Putamen (tissue), 1 donor: Measurements from ENCODE around the gene BNC2.
"Not testable (repeated sequence)": the region's sequence is repeated elsewhere in the genome, so short reads cannot be mapped to it uniquely, and the experiment has no call there.

Experiments
- DNase-seq: peaks from one replicate; pipeline ENCODE4 v3.0.0-alpha.2; 2016; ENCODE audit warnings: low spot score

The BNC2 gene

DNA sequence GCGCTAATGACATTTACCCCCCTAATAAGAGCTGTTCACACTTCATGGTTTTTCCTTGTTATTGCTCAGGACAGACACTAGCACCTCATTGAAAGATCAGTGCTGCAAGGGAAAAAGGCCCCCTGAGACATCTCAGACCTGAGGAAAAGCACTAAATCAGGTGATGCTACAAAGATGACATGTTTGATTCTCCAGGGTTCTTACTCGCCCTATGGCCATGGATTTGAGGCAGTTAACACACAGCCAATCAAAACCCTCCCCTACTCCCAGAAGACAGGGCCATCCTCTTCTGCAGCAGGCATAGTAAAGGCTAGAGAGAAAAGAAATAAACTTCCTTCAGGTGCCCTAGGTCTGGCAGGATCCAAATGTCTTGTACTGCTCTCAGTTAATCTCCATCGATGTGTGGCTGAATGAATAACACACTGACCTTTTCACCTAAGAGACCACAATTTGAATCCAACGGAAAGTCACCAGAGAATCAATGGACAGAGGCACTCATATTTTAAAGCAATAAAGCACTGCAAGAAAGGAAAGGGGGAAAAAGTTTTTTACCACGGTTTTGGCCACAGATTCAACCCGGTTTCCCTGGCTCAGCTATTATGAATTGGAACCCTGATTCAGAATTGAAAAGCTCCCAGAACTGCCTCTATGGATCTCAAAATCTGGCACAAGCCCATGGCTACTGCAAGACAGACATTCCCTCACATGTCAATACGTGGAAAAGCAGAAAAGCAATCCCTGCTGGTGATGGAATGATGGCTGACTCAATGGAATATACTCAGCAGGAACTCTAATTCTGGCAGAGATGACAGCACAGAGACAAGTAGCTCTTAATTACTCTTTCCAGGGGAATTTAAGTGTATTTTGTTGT lies 329.5 kb downstream of the BNC2 start:
- no peak for DNase-seq

DNA sequence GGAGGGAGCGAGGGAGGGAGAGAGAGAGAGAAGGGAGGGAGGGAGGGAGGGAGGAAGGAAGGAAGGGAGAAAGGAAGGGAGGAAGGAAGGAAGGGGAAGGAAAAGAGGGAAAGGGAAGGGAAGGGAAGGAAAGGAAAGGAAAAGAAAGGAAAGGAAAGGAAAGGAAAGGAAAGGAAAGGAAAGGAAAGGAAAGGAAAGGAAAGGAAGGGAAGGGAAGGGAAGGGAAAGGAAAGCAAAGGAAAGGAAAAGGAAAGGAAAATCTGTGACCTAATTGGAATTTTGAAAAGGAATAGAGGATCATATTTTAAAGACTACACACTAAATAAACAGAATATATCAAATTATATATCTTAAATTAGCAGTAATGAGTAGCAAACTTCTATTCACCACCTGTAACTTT lies 330.8 kb downstream of the BNC2 start:
- DNase-seq: not testable (repeated sequence)

DNA sequence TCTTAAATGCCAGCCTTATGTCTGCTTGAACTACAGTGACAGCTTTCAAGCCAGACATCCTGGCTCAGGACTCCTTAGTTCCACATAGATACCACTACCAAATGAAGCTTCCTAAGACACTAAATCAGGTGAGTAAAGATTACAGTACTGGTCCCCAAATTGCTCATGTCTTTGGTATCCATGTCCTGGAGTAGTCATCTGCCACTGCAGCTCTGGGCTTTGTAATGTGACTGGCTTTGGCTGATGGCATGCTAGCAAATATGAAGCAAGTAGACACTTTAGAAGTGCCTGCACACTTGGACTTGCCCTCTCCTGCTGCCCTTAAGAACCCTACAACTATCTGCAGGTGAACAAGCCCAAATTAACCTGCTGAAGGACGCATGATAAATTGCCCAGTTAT lies 334.9 kb downstream of the BNC2 start:
- DNase-seq: no peak

- no peak for DNase-seq
These were observed 337.6 kb downstream of the BNC2 start for GRCh38 chr9:16532681-16533450.

- DNase-seq: no peak
These were observed 338.2 kb downstream of the BNC2 start for GRCh38 chr9:16532272-16532671.

DNA sequence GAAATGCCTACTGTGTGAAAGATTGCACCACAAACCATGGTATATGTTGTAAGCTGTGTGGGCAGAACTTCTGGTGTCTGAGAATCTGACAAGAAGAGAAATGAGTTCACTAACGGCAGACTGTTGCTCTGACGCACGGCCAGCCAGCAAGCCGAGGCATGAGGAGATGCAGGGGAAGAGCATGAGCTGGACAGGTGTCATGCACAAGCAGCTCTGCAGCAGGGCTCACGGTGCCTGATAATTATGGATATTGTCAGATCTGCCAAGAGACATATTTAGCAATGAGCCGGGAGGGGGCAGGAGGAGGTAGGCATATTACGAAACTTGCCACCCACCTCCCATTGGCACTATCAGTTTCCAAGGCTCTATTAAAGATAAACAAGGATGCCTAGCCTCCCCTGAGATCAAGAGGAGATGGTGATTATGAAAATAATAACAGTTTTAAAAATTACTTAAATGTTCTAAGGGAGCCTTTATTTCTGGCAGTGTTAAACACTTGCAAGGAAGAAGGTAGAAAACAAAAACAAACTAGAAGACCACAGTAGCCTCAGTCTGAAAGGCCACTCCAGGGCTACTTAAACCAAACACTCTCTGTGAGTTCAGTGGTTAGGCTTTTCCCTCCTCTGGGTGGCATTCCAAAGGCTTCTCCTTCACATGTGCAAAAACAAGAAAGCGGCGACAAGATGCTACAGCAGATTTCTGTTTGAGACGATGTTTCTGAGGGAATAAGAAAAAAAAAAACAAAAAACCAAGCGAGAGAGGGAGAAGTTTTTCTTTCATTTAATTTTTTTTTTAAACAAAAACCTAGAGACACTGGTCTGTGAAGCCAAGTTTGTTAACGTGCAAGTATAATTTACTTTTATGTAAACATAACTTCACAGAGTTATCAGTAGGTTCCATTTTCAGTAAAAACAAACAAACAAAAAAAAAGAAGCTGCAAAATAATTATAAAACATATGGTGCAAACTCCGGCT lies 339.5 kb downstream of the BNC2 start:
- DNase-seq: no peak

DNA sequence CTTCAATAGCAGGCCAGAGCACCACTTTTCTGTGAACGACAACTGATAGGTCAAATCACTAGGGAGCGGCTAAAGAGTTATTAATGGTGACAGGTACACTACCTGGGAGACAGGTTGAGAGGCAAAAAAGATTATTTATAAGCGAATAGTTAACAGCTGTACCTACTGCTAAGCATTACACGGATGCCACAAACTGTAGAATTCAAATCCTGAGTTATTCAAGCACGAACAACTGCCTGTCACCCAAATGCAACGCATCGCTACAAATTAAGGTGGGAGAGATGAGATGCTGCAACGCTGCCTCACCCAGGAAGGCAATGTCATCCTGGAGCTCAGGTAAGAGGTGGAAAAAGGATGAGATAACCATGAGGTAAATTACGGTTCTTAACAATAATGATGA lies 342.9 kb downstream of the BNC2 start:
- DNase-seq: no peak

GRCh38 chr9:16526380-16526779 lies 344.1 kb downstream of the BNC2 start:
- no peak for DNase-seq

GRCh38 chr9:16524823-16525222 lies 345.6 kb downstream of the BNC2 start:
- DNase-seq: no peak

DNA sequence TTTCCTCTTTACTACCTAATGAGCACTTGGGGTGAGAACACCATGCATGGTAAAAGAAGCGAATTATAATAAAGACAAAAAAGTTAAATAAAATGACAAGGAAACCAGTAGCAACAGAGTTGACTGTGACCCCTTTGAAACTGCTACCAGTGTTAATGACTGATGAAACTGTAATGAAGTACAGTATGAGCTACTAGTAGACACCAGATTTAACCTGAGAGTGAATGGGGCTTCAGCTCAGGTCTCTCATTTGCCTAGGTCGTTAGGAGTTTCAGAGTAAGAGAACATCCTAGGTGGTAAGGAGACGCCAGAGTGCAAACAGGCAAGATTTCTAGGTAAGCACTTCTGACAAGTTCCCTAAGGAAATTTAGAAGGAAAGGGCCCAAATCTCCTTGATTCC lies 346.4 kb downstream of the BNC2 start:
- no peak for DNase-seq

- DNase-seq: no peak
These were observed 348.5 kb downstream of the BNC2 start for GRCh38 chr9:16521868-16522411.

DNA sequence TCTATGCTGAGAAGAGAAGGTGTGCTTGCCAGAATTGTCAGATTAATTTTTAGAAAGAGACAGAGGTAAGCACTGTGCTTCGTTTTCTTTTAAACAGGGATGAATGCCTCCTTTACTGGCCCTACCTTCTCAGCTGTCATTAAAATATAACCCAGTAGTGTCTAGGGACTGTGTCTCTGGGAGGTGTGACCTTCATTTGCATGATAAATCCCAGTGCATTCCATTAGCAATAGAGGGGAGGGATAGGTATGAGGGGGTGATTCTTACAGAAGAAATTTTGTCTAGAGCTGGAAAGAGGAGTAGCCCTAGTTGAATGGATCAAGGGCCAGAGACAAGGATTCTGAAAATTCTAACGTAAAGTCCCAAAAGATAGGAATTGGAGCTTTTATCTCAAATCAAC lies 351.5 kb downstream of the BNC2 start:
- no peak for DNase-seq

DNA sequence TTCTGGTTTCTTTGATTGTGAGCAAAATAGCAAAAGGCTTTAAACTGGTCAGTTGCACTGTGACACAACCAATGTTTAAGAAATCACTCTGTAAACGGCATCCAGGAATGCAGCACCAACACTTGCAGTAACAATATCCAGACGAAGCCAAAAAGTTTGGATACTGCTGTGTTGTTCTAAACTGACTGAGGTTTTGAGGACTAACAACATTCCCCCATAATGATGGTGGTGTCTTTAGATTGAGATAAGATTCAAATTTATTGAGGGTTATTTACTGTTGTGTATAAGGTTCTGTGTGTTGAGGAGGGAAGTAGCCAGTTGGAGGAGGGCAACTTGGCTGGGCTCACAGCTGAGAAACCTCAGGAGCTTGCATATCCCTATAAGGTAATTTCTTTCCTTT lies 353.6 kb downstream of the BNC2 start:
- no peak for DNase-seq

- DNase-seq: no peak
These were observed 354.6 kb downstream of the BNC2 start for GRCh38 chr9:16515879-16516301.

DNA sequence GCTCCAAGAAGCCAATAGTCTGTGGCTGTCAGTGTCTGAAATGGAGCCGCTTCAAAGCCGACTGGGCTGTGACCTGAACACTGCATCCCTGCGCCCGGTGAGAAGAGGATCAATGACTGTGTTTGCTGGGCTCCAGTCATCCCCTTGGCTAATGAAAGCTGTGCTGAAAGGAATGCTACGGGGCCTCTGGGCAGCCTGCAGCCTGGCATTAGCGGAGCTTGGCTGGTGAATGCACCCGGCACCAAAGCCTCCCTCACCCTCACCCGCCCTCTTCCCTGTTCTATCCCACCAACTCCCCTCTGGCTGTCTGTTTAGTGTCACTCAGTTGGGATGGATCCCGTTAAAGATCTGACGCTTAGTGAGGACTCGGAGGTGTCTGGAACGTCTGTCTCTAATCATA lies 355.3 kb downstream of the BNC2 start:
- DNase-seq: no peak

- no peak for DNase-seq
These were observed 356.3 kb downstream of the BNC2 start for GRCh38 chr9:16514131-16514530.

- DNase-seq: no peak
These were observed 358.2 kb downstream of the BNC2 start for GRCh38 chr9:16512281-16512680.

GRCh38 chr9:16510482-16510881 lies 360.0 kb downstream of the BNC2 start:
- DNase-seq: no peak

DNA sequence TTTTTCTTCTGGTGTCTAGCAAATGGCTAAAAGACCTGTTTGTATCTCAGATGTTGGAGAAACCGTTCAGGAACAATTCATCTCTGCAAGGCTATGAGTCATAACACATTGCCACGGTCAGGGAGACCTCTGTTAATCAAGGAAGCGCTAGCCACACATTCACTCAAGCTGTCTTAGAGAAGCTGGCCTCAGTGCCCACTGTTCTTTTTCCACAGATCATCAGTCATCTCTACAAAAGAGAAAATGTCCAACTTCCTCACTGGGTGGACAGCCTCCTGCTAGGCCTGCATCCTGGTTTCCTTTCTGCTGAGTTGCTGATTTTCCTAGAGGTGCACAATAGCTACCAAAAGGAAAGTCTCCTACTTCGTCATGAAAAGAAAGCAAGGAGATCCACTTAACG lies 360.5 kb downstream of the BNC2 start:
- no peak for DNase-seq

DNA sequence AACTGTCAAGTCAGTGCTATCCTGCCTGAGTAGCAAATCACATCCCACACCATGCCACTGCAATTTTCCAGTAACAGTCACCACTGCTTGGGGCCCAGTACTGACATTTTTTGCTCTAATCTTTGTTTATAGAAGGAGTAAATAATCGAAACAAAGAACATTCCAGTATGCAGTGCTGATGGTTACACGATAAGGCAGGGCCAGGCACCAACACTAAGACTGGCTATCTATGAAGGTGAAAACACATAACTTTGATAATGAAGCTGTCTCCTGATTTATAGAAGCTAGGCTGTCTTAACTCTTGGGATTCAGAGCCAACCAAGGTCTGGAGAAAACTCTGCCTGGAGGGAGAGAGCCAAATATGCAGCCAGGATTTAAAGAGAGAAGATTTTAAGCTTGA lies 365.3 kb downstream of the BNC2 start:
- no peak for DNase-seq

GRCh38 chr9:16501726-16502125 lies 368.7 kb downstream of the BNC2 start:
- no peak for DNase-seq

GRCh38 chr9:16501141-16501540 lies 369.3 kb downstream of the BNC2 start:
- DNase-seq: no peak
